HG03342 (cell line): ENCODE data around the gene ABLIM2.

Experiments used
- ATAC-seq: cut with Tn5 transposase; IDR thresholded peaks from one replicate; pipeline ENCODE4 v1.9.1; 2021; ENCODE audit warnings: mild to moderate bottlenecking, moderate library complexity; ENCODE audit not compliant: unreplicated experiment

ABLIM2 gene

DNA sequence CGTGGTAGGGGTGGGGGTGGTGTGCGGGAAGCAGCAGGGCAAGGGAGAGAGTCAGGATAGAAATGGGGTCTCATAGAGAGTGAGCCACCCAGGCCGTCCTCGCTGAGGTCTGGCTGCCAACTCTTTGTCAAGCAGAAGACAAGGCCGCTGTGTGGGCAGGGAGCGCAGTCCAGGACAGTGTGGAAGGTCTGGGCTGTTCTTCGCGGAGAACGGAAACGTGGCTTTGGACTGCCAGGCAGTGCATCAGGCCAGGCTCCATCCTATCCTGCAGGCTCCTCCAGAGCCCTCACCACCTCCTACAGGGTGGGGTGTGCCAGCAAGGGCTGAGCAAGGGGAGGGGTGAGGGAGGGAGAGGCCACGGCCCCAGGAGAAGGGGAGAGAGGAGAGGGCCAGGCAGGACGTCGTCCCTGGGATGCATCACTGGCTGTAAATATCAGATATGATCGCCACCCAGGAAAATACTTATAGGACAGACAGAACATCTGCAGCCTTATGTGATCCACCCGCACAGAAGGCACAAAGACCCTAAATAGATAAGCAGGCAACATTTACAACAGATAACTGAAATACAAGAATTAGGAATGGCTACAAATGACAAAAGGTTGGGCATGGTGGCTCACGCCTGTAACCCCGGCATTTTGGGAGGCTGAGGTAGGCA lies 85.3 kb downstream of the ABLIM2 start:
- ATAC-seq: no peak

DNA sequence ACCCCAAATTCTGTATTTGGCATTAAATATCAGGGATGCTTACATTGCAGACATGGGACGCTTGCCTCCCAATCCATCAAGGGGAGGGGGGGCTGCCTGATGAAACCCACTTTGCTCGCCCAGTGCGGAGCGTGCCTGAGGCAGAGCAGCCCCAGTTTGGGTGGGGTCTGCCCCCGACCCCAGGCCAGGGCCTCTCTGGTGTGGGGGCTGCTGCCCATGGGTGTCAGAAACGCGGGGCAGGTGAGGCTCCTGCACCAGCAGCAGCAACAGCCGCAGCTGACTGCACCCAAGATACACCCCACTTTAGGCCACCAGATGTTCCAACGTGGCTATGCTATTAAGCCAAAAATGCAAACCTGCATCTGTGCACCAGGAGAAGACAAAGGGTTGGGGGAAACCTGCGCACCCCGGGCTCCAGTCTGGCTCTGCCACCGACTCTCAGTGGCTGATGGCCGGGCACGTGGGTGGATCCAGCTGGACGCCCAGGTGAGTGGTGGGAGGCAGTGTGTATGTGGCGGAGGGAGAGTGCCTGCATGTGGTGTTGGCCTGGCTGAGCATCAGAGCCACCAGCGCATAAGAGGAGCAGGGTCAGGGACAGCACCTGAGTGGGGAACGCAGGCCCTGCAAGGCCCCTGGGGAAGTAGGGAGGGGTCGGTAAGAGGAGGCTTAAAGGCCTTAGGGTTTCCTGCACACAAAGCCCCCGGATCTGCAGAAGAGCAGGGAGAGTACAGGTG lies 86.2 kb downstream of the ABLIM2 start:
- no peak for ATAC-seq

DNA sequence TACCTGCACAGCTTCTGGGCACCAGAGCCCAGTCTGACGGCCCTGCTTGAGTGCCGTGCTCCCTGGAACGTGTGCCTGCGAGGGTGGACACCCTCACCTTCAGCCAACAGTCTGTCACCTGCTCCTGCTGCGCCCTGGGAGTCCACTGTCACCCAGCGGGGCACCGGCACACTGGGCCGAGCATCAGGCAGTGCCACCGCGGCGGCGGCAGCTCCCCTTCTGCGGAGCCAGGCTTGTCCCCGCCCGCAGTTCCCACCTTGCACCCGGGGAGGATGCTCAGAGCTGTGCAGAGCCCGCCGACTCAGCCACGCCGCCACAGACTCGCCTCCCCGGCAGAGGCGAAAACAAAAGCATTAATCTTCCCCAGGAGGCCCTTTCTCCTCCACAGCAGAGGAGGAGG lies 86.8 kb downstream of the ABLIM2 start:
- ATAC-seq: no peak

DNA sequence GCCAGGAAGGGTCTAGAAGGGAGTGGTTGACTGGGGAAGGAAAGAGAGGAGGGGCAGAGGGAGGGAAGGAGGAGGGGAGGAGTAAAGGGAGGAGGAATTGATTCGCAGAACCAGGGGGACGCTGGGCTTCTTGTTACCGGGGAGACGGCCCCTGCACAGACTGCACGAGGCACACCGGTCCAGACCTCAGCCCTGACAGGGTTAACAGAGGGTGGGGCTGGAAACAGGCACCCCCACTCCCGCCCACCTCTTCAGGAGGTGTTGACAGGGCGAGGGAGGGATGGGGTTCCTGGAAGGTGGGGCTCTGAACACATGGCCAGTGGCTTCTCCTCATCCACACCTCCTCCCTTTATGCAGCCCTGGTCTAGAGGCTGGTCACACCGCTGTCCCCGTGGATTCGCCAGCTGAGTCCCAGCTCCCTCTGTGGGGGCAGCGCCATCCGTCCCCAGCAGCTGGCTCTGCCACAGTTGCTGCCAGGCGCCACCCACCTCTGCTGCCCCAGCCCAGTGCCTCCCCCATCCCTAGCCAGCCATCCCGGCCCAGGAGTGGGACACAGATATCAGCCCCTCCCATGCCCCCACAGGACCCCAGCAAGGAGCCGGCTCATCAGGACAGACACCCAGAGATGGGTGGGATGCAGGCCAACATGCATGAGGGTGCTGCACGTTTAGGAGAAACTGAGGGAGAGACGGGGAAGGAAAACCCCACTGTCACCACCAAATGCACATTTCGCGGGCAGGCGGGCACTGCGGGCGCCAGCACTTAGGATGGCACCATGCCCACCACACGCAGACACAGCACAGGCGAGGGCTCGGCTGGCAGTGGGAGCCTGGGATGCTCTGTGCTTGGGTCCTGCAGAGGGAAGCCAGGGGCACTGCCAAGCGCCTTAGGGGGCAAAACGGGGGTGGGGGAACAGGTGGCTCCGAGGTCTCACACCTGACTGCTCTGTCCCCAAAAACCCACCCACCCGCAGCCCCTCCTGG lies 87.6 kb downstream of the ABLIM2 start:
- no peak for ATAC-seq

DNA sequence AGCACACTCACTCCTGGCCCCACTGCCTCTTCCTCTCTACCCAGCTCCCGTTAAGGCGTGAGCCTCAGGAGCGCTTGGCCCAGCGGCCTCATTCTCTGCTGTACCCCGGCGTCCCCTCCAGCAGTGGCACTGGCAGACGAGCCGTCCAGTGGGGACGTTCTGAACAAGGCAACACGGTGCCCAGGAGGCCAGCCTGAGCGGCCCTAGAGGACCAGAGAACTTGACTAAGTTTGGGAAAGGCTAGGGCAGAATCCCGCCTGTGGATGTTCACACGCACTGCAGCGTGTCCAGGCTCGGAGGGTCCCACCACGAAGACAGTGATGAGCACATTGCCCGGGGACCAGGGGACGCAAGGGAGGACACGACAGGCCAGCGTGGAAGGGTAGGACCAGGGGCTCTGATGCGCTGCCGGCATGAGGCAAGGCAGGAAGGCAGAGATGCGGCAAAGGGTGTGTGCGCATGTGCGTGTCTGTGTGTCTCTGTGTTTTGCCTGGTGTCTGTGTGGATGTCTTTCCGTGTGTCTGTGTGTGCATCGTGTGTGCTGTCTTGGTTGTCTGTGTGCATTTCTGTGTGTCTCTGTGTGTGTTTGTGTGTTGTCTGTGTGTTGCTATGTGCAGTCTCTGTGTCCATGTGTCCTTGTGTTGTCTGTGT lies 89.4 kb downstream of the ABLIM2 start:
- no peak for ATAC-seq

DNA sequence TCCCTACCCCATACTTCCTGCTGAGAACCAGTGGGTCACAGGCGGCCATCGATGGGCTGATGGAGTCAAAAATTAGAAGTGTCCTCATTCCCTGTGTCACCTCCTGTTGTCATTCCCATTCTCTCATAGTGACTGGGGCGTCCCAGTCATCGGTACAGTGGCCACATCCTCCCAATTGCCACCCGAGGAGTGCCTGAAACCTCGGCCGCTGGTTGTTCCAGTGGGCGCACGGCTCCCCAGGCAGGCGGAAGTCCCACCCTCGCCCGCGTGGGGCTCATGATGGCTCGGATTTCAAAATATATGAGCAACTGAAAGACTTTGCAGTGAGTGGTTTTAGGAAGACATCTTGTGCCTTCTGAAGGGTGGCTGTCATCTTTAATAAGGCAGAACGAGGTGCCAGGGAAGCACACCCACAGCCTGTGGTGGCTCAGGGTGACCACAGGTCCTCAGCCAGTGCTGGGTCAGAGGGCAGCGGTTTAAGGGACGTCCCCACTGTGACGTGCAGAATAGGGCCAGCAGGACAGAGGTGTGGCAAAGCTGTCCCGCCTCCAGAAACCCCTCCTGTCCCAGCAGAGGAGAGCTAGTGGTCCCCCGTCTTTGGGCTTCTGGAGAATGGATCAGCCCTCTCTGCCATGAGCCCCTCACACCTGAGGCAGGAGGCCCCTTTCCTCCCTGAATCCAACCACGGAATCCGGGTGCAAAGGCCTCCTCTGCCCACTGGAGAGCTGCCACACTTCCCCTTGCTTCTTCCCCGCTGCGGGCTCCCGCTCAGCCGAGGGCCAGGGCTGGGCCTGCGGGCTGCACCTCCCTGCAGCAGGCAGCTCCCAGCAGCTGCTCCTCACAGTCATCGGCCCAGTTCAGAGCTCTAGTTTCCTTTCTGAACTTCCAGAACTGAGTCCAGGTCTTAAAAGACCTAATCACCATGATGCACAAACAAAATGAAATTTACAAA lies 90.4 kb downstream of the ABLIM2 start:
- ATAC-seq: no peak

DNA sequence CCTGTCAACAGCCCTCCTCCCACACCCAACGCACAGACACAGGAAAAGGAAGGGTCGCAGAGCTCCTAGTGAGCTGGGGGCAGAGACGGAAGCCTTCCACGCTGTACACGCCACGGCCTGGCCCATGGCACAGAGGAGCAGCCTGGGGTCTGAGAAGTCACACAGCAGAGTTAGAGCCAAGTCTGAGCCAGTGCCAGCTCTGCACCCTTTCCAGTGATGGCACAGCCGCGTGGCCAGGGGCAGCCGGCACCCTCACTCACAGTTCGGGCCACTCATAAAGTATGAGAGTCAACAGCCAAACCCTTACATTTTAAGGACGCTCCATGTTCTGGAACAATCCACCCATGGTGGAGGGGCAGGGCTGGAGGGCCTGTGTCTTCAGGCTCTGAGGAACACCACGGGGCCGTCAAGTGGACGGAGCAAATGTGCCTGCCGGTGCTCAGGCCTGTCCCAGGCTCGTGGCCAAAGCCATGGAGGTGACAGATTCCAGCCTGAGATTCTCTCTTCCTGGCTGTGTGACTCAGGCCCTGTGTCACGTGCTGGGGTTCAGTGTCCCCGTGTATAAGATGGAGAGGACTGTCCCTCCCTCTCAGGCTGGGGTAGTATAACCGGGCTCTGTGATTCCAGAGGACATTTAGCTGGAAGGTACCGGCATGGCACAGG lies 91.2 kb downstream of the ABLIM2 start:
- ATAC-seq: no peak

DNA sequence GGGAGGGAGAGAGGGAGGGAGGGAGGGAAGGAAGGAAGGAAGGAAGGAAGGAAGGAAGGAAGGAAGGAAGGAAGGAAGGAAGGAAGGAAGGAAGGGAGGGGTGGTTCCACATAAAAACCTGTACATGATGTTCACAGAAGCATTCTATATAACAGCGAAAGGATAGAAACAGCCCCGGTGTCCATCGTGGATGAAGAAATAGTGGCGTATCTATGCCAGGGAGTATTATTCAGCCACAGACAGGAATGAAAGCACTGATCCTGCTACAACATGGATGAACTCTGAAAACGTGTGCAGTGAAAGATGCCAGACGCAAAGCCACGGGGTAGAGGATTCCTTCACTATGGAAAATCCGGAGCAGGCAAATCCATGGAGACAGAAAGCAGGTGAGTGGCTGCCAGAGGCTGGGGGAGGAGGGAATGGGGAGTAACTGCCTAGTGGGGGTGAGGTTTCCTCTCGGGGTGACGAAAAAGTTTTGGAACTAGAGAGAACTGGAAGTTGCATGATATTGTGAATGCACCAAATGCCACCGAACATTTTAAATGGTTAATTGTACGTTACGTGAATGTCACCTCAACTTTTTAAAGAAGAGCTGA lies 92.2 kb downstream of the ABLIM2 start:
- ATAC-seq: no peak

DNA sequence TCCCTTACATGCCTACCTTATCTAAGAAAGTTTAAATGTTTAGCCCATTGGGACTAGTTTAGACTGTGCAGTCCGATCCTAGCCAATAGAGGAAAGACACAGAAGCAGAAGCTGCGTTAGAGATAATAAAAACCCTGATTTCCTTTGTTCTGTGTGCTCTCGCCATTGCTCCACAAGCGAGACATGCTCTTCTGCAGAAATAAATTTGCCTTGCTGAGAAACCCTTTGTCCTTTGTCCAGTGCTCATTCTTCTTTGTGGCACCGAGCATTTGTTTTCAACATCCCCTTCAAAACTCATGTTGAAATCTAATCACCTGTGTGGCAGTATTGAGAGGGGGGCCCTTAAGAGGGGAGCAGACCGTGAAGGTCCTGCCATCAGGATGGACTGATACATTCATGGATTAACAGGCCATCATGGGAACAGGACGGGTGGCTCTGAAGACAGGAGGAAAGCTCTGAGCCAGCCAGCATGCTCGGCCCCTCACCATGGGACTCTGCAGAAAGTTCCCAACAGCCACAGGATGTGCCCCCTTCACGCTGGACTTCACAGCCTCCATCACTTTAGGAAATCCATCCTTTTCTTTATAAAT lies 94.5 kb downstream of the ABLIM2 start:
- no peak for ATAC-seq

DNA sequence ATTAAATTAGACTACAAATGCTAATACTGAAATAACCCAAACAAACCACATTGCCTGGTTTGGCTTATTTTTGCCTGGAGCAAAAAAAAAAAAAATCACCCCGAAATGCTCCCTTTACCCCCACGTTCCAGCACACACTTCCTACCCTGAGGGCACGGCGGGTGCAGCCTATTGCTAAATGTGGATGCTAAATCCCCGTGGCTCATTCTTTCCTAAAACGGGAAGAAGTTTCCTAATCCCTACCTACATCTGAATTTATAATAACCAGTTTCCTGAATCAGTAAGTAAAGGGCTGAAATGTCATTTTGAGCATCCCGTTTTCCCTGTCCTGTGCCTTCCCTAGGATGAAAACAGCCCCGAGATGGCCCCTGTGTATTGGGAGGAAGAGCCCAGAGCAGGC lies 97.0 kb downstream of the ABLIM2 start:
- no peak for ATAC-seq

DNA sequence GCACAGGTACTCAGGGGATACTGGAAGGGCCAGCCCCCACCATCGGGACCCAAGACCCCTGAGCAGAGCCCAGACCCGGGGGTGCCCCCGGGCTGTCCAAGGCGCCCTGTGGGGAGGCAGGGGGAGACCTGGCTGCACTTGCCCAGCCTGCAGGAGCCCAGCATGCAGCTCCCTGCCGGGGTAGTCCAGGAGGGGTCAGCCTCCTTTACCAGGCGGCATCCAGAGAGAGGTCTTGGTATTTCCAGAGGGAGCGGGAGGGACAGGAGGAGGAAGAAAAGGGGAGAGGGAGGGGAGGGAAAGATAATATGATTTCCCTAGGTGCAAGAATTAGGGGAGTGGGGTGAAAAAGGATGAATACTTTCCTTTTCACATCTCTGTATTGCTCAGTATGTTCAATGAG lies 97.5 kb downstream of the ABLIM2 start:
- ATAC-seq: no peak

DNA sequence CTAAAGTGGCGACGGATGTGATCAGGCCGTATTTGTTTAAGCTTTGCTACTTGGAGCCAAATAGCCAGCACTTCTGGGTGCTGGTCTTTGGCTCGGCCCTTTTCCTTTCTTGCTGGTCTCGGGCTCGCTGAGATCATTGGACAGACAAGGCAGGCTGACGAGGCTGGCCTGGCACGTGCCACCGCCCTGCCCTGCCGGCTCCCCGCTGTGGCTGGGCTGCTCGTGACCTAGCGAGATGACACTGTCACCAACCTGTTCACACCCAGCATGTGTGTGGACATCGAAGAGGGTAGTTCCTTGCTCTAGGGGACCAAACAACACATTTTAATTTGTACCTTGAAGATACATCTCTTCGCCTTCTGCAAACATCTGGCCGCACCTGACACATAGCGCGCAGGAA lies 98.0 kb downstream of the ABLIM2 start:
- no peak for ATAC-seq

DNA sequence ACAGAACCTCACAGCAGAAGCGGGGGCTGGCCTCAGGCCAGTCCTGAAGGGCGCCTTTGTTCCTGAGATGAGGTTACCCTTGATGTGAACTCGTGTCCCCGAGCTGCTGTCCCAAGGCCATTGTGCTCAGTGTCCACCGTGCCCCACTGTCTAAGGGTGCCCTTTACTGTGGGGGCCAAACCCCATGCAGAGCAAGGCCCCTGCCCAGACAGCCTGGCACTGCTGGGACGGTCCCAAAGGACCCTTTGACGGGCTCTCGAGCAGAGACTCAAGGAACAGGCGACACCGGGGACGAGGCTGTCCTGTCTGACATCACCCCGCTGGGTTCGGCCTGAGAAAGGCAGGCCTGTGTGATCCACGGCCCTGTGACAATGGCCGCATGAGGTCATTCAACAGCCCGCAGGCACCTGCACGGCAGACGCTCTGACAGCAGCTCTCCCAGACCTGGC lies 100.6 kb downstream of the ABLIM2 start:
- ATAC-seq: no peak

DNA sequence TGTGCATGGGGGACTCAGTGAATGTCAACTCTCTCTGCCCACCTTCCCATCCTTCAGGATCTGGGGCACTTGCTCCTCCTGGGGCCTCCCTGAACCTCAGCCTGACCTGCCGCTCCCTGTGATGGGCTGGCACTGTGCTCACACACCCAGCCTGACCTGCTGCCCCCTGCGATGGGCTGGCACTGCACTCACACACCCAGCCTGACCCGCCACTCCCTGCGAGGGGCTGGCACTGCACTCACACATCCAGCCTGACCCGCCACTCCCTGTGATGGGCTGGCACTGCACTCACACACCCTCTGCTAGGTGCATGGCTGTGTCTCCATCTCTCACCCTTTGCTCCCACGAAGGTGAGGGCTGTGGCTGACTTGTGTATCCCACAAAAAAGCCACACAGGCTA lies 103.4 kb downstream of the ABLIM2 start:
- no peak for ATAC-seq

DNA sequence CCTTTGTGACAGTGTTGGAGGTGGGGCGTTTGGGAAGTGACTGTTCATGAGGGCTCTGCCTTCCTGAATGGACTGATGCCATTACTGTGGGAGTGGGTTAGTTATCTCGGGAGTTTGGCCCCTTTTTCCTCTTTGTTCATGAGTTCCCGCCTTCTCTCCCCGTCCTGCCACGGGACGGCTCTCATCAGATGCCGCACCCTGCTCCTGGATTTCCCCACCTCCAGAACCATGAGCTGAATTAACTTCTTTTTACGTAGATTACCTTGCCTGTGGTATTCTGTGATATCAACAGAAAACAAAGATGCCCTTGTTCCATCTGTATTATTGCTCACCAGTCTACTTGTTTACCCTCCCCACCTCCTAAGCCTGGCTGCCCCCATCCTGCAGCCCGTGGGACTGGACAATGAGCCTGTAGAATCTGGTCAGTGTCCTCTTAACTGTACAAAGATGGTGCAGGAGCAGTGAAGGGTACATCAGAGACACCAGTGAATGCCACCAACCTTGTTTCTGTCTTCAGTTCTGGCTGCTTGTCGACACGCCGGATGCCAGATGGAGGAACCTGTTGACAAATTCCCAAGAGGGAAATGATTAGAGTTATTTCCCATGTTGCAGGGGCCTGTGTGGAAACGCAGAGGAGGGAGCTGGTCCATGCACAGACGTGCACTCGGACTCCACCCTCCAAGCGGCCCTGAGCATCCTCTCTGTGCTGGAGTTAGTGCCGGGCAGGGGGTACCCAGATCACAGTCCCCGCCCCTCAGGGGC lies 104.7 kb downstream of the ABLIM2 start:
- ATAC-seq: no peak

DNA sequence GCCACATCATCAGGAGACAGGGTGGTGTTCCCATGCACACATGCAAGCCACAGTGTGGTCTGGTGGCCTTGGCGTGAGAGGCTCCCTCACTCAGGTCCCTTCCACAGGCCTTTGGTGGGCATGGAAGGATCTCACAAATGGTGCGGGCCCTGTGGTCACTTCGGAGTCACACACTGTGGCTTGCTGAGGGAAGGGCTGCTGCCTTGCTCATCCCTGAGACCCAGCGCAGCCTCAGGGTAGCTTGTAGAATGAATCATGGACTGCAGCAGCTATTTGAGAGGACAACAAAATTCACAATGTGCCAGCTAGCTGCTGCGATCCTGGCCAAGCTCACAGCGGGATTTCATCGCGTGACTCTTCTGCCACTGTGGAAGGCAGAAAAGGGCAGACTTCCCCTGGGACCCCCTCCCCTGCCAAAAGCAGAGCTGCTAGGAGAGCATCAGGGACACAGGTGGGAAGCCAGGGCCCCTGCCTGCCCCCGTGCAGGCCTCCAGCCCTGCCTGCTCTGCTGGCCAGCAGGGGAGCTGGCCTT lies 106.4 kb downstream of the ABLIM2 start:
- ATAC-seq: no peak

DNA sequence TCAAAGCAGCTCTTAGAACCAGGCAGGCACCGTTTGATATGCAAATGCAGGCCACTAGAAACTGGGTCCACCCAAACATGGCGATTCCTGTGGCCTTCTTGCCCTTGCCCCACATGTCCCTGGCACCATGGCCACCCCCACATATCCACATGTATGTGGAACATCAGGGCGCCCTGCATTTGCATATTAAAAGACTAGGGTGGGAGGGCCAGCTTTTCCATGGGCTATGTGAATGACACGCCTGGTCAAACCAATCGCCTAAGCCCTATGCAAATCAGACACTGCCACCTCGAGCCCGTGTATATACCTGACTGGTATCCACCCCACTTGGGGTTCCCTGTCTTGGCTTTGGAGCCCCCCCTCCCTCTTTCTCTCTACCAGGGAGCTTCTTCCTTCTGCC lies 107.0 kb downstream of the ABLIM2 start:
- no peak for ATAC-seq
